WTC11 (cell line): ENCODE results near the gene FYN. TPM values are rescaled to one million over a fixed set of nuclear protein-coding genes. Genes with fewer than 3 reads are reported as not detected.

Experiments used
- ATAC-seq: fragments of 200-7000 bp; cut with Tn5 transposase; 2 replicates; pipeline ENCODE4 v1.10.0; 2021; ENCODE audit warnings: mild to moderate bottlenecking, moderate library complexity
- CTCF ChIA-PET: fragments of 300-600 bp; sonication (Branson Sonifier 250); formaldehyde crosslinking; loops from one replicate; lab custom pipeline; 2021; ENCODE audit warnings: antibody characterized with exemption; lab: Charles Lee
- POLR2A ChIA-PET: fragments of 350-600 bp; sonication (Branson Sonifier 250); formaldehyde crosslinking; loops from one replicate; lab custom pipeline; 2021; ENCODE audit warnings: antibody characterized with exemption; lab: Charles Lee
- DNase-seq: peaks from one replicate; pipeline ENCODE4 v3.0.0; 2021; ENCODE audit warnings: low spot score
- H3K27ac Mint-ChIP-seq: 2 replicates; pipeline ENCODE4 v1.8.0; 2021; ENCODE audit warnings: mixed read lengths
- H3K27me3 Mint-ChIP-seq: 2 replicates; pipeline ENCODE4 v1.8.0; 2021; ENCODE audit warnings: low read depth, mild to moderate bottlenecking, moderate library complexity, mixed read lengths
- H3K36me3 Mint-ChIP-seq: 2 replicates; pipeline ENCODE4 v1.8.0; 2021; ENCODE audit warnings: mixed read lengths
- H3K4me1 Mint-ChIP-seq: 2 replicates; pipeline ENCODE4 v1.8.0; 2022; ENCODE audit warnings: mixed read lengths
- H3K4me3 Mint-ChIP-seq: 2 replicates; pipeline ENCODE4 v1.8.0; 2021; ENCODE audit warnings: mild to moderate bottlenecking, moderate library complexity, mixed read lengths
- H3K9me3 Mint-ChIP-seq: 2 replicates; pipeline ENCODE4 v1.8.0; 2021; ENCODE audit warnings: mixed read lengths
- AFF4 ChIP-seq: sonication (generic); formaldehyde crosslinking; IDR thresholded peaks from 2 replicates; pipeline ENCODE4 v1.8.1; 2023; ENCODE audit warnings: mild to moderate bottlenecking, missing genetic modification reagents, borderline replicate concordance
- AR ChIP-seq: fragments of 250-450 bp; sonication (Bioruptor Pico); IDR thresholded peaks from 2 replicates; pipeline ENCODE4 v1.9.0; 2021; ENCODE audit warnings: mild to moderate bottlenecking
- CREM ChIP-seq: sonication (generic); formaldehyde crosslinking; IDR thresholded peaks from 2 replicates; pipeline ENCODE4 v1.8.1; 2022; ENCODE audit warnings: mild to moderate bottlenecking, missing genetic modification reagents, moderate library complexity
- EMX1 ChIP-seq: fragments of 250-450 bp; sonication (Bioruptor Pico); IDR thresholded peaks from 2 replicates; pipeline ENCODE4 v1.8.0; 2021; ENCODE audit warnings: mild to moderate bottlenecking
- FOXK1 ChIP-seq: sonication (generic); formaldehyde crosslinking; IDR thresholded peaks from 2 replicates; pipeline ENCODE4 v1.8.0; 2022; ENCODE audit warnings: mild to moderate bottlenecking, moderate library complexity, missing genetic modification reagents
- GABPB1 ChIP-seq: sonication (generic); formaldehyde crosslinking; IDR thresholded peaks from 2 replicates; pipeline ENCODE4 v1.8.1; 2023; ENCODE audit warnings: mild to moderate bottlenecking, missing genetic modification reagents
- GTF2I ChIP-seq: fragments of 250-450 bp; sonication (Bioruptor Pico); conservative IDR thresholded peaks from 2 replicates; pipeline ENCODE4 v1.4.0; 2021; ENCODE audit warnings: mild to moderate bottlenecking
- MYBL2 ChIP-seq: sonication (generic); formaldehyde crosslinking; IDR thresholded peaks from 2 replicates; pipeline ENCODE4 v1.8.1; 2023; ENCODE audit warnings: mild to moderate bottlenecking, moderate library complexity, missing genetic modification reagents
- NFE2L1 ChIP-seq: sonication (generic); formaldehyde crosslinking; IDR thresholded peaks from 2 replicates; pipeline ENCODE4 v1.8.1; 2023; ENCODE audit warnings: missing genetic modification reagents
- ZBTB21 ChIP-seq: sonication (generic); formaldehyde crosslinking; IDR thresholded peaks from 2 replicates; pipeline ENCODE4 v1.8.1; 2023; ENCODE audit warnings: mild to moderate bottlenecking, missing genetic modification reagents, borderline replicate concordance
- ZNF121 ChIP-seq: sonication (generic); formaldehyde crosslinking; IDR thresholded peaks from 2 replicates; pipeline ENCODE4 v1.8.0; 2023; ENCODE audit warnings: missing genetic modification reagents
- ZNF138 ChIP-seq: sonication (generic); formaldehyde crosslinking; conservative IDR thresholded peaks from 2 replicates; pipeline ENCODE4 v1.8.1; 2022; ENCODE audit warnings: mild to moderate bottlenecking, moderate library complexity, missing genetic modification reagents
- ZNF416 ChIP-seq: fragments of 250-450 bp; sonication (Bioruptor Pico); IDR thresholded peaks from 2 replicates; pipeline ENCODE4 v1.9.0; 2021; ENCODE audit warnings: mild to moderate bottlenecking, inconsistent platforms
- ZNF425 ChIP-seq: fragments of 250-450 bp; sonication (Bioruptor Pico); conservative IDR thresholded peaks from 2 replicates; pipeline ENCODE4 v1.9.0; 2021; ENCODE audit warnings: mild to moderate bottlenecking
- ZNF532 ChIP-seq: fragments of 250-450 bp; sonication (Bioruptor Pico); IDR thresholded peaks from 2 replicates; pipeline ENCODE4 v1.9.0; 2021; ENCODE audit warnings: mild to moderate bottlenecking, borderline replicate concordance
- total RNA-seq: library from RNA; stranded (reverse); gene quantifications from 3 replicates; pipeline ENCODE4 v1.2.3, GENCODE V29; 2021

FYN gene
- total RNA-seq, 1 experiment from 2014 or later, result 63.9 TPM

- TF ChIP-seq ZNF425 (CRISPR knock-in tag) (no peak), NFE2L1 (CRISPR knock-in tag) (no peak), AR (no peak)
These were observed 64.8 kb downstream of the FYN start (continued) for GRCh38 chr6:111808493-111808892.

- H3K9me3 Mint-ChIP-seq, result no peaks in the 10 kb centered on the region
- ATAC-seq (no peak), DNase-seq (no peak)
- CTCF ChIA-PET, result no interaction called here
- no peak overlapping the region for H3K4me3 Mint-ChIP-seq
- POLR2A ChIA-PET, result no interaction called here
- peaks cover 16% of the 10 kb centered on the region for H3K4me1 Mint-ChIP-seq
- TF ChIP-seq MYBL2 (CRISPR knock-in tag) (no peak), ZNF121 (CRISPR knock-in tag) (no peak), FOXK1 (CRISPR knock-in tag) (no peak)
- no peak overlapping the region for H3K27ac Mint-ChIP-seq
- no peaks in the 10 kb centered on the region for H3K27me3 Mint-ChIP-seq
- no peaks in the 10 kb centered on the region for H3K36me3 Mint-ChIP-seq
These were observed 66.4 kb downstream of the FYN start for GRCh38 chr6:111806561-111807497.

- POLR2A ChIA-PET, result no interaction called here
- no peak for TF ChIP-seq ZNF138
- TF ChIP-seq ZNF416 (CRISPR knock-in tag), result no peak
- TF ChIP-seq GTF2I (CRISPR knock-in tag), result no peak
- TF ChIP-seq ZBTB21 (CRISPR knock-in tag), result no peak
- TF ChIP-seq CREM (CRISPR knock-in tag), result no peak
- TF ChIP-seq ZNF121 (CRISPR knock-in tag), result no peak
- no peak for TF ChIP-seq EMX1
- Mint-ChIP-seq H3K27ac (no peak overlapping the region), H3K36me3 (no peaks in the 10 kb centered on the region), H3K27me3 (no peaks in the 10 kb centered on the region), H3K9me3 (no peaks in the 10 kb centered on the region), H3K4me1 (peaks cover 14% of the 10 kb centered on the region), H3K4me3 (no peak overlapping the region)
- ATAC-seq (no peak), DNase-seq (no peak)
- CTCF ChIA-PET, result no interaction called here
These were observed 67.1 kb downstream of the FYN start for GRCh38 chr6:111806165-111806547.

- H3K4me1 Mint-ChIP-seq, result peaks cover 14% of the 10 kb centered on the region
- H3K36me3 Mint-ChIP-seq, result no peaks in the 10 kb centered on the region
- DNase-seq (no peak), ATAC-seq (no peak)
- no peak overlapping the region for H3K27ac Mint-ChIP-seq
- H3K9me3 Mint-ChIP-seq, result no peaks in the 10 kb centered on the region
- H3K4me3 Mint-ChIP-seq, result no peak overlapping the region
- ChIA-PET CTCF (no interaction called here), POLR2A (no interaction called here)
- no peaks in the 10 kb centered on the region for H3K27me3 Mint-ChIP-seq
- TF ChIP-seq AFF4 (CRISPR knock-in tag) (no peak), GABPB1 (no peak), ZNF532 (CRISPR knock-in tag) (no peak)
These were observed 67.6 kb downstream of the FYN start for GRCh38 chr6:111805511-111806164.
